Lower leg skin (tissue), 4 donors: Measurements from ENCODE around the gene ZNF532. TPM values are rescaled to one million over a fixed set of nuclear protein-coding genes. Genes with fewer than 3 reads are reported as not detected.

Experiments used
- DNase-seq, 2 donors: peaks; one replicate each; pipeline ENCODE4 v3.0.0-alpha.2; 2019; ENCODE audit warnings: low spot score in 2 of 2
- H3K4me3 ChIP-seq: fragments of 200-600 bp; sonication (generic); 2 replicates; pipeline ENCODE4 v1.5.1; 2017; ENCODE audit warnings: mild to moderate bottlenecking, low read depth; ENCODE audit not compliant: poor library complexity, severe bottlenecking
- POLR2A ChIP-seq, 2 donors: fragments of 450-650 bp; IDR thresholded peaks; one replicate each; pipeline ENCODE4 v1.6.1; 2016 to 2017; ENCODE audit warnings: antibody characterized with exemption in 2 of 2, mild to moderate bottlenecking in 1 of 2, moderate library complexity in 1 of 2
- WGBS, 2 donors: methylation state at CpG; one replicate each; pipeline ENCODE4 v1.1.5; 2018; 5-methylcytosine and 5-hydroxymethylcytosine counted together
- intact Hi-C: fragments of 100-400 bp; cut with DNase I; formaldehyde crosslinking; loops from one replicate; pipeline ENCODE4 v1.15.0; 2023; ENCODE audit warnings: low total_unique reads
- total RNA-seq, 4 donors: library from RNA; depleted of rRNA; stranded (reverse); fragments of >200 nt; gene quantifications; one replicate each; pipeline ENCODE4 v1.1.0, GENCODE V29; 2016
- TF ChIP-seq, protein P1 (sequence below), 3 donors: fragments of 450-650 bp; IDR thresholded peaks; one replicate each; pipeline ENCODE4 v1.5.1; 2016; ENCODE audit warnings: antibody characterized with exemption in 3 of 3, mild to moderate bottlenecking in 3 of 3, moderate library complexity in 2 of 3

ZNF532 gene
- total RNA-seq, 4 donors from 2014 or later: 11.1 to 40.1 (median 29.8) TPM

DNA sequence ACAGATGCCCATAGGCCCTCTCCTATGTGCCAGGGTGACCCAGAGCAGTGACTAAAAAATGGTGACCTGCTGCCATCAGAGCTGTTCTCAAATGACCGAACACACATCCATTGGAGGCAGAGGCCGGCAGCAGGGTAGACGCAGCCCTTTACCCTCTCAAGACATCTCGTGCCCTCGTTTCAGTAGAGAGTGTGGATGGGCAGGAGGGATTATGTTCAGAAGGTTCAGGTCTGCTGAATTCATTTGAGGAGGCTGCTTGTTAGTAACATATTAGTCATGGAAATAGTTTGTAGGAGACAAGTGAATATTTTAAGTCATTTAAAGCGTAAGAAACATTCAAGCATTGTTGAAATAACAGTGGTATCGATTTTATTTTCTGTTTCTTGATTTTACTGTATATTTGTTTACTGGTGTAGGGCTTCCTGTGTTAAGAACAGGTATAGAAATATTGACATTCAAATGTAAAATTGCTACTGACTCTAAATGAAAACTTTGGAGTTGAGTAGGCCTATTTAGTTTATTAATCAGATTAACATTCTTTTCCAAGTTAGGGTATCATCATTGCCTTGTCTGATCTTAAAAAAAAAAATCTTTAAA is 82.6 kb downstream of the ZNF532 start:
- no peak for DNase-seq
- no peak overlapping the region for H3K4me3 ChIP-seq
- WGBS, 2 donors: 94 to 96% methylated on average over 7 of the region's 7 CpGs
- TF ChIP-seq, protein P1, sequence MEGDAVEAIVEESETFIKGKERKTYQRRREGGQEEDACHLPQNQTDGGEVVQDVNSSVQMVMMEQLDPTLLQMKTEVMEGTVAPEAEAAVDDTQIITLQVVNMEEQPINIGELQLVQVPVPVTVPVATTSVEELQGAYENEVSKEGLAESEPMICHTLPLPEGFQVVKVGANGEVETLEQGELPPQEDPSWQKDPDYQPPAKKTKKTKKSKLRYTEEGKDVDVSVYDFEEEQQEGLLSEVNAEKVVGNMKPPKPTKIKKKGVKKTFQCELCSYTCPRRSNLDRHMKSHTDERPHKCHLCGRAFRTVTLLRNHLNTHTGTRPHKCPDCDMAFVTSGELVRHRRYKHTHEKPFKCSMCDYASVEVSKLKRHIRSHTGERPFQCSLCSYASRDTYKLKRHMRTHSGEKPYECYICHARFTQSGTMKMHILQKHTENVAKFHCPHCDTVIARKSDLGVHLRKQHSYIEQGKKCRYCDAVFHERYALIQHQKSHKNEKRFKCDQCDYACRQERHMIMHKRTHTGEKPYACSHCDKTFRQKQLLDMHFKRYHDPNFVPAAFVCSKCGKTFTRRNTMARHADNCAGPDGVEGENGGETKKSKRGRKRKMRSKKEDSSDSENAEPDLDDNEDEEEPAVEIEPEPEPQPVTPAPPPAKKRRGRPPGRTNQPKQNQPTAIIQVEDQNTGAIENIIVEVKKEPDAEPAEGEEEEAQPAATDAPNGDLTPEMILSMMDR (IDR thresholded peaks at IDR 0.05): no peak
- no peak for TF ChIP-seq POLR2A (IDR thresholded peaks at IDR 0.05)
- intact Hi-C loops: no loop called here

DNA sequence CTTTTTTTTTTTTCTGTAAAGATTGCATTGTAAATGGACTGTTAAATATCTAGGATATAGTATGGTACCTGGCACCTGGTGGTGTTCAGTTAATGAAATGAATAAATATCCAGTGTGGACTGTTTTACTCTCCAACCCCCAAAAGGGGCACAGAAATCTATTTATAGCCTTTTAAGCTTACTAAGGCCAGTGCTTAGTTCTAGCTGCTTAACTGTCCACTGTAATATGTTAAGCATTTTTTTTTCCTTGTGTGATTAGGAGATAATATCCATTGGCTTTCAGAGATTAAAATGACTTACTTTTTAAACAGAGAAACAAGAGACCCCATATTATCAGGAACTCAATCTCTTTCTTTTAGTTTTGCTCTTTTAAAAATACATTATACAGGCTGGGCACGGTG is 84.4 kb downstream of the ZNF532 start:
- intact Hi-C loops: no loop called here
- no peak overlapping the region for H3K4me3 ChIP-seq
- no peak for DNase-seq
- WGBS, 2 donors: 97 to 100% methylated on average over 1 of the region's 1 CpG
- TF ChIP-seq POLR2A (IDR thresholded peaks at IDR 0.05): no peak
- TF ChIP-seq, protein P1 (IDR thresholded peaks at IDR 0.05): no peak

DNA sequence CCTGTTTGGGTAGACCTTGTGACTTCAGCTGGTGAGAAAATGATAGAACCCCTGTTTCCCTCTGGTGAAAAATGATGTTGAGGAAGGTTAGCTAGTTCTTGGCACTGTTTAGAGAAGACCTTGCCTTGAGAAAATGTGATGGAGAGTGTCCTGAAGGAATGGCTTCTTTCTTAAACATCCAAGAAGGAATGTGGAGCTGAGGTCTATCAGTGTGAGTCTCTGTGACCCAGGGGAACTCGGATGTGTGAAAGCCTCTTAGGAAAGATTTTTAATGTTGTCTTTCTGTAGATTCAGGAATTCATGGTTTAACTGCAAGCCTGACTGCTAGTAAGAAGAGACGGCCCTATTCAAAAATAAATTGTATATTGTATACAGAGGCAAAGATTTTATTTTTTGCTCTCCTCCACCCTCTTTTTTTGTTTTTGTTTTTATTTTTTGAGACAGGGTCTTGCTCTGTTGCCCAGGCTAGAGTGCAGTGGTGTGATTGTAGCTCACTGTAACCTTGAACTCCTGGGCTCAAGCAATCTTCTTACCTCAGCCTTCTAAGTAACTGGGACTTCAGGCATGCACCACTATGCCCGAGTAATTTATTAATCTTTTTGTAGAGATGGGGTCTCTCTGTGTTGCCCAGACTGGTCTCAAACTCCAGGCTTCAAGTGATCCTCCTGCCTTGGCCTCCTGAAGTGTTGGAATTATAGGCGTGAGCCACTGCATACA is 87.5 kb downstream of the ZNF532 start:
- 93 to 95% methylated on average over 4 of the region's 4 CpGs for WGBS, 2 donors
- no peak for DNase-seq
- H3K4me3 ChIP-seq: no peak overlapping the region
- intact Hi-C loops: no loop called here
- TF ChIP-seq, protein P1 (IDR thresholded peaks at IDR 0.05): no peak
- TF ChIP-seq POLR2A (IDR thresholded peaks at IDR 0.05): no peak

DNA sequence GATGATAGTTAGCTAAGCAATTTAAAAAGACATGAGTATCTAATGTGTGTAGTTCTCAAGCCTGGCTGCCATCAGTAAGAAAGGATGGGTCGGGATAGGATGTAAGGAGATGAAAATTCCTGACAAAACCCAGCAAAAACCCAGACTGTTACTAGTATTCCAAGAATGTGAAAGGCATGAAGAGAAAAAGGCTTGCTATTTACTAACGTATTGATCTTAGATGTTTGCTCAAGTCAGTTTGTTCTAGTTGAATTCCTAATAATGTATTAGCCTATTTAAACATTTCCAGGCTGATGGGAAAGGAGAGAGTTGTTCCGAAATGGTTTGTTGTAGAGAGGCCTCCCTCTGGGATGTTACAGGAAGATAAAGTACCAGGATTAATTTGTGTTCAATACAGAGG is 88.2 kb downstream of the ZNF532 start:
- TF ChIP-seq, protein P1 (IDR thresholded peaks at IDR 0.05): no peak
- no peak for TF ChIP-seq POLR2A (IDR thresholded peaks at IDR 0.05)
- WGBS, 2 donors: 79 to 84% methylated on average over 3 of the region's 3 CpGs
- DNase-seq: no peak
- intact Hi-C loops: no loop called here
- H3K4me3 ChIP-seq: no peak overlapping the region

DNA sequence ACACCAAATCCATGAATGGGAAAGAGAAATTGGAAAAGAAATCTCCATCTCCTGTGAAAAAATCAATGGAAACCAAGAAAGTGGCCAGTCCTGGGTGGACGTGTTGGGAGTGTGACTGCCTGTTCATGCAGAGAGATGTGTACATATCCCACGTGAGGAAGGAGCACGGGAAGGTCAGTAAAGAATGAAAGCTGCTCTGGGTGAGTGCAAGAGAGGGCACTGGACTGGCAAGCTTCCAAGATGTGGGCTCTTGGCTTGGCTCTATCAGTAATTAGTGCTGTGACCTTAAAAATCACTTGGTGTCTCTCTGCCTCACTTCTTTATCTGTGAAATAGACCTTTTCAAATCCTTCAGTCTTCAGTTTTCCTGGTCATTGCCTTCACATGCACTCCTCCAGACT is 89.0 kb downstream of the ZNF532 start:
- DNase-seq: no peak
- no peak overlapping the region for H3K4me3 ChIP-seq
- intact Hi-C loops: no loop called here
- TF ChIP-seq, protein P1 (IDR thresholded peaks at IDR 0.05): no peak
- TF ChIP-seq POLR2A (IDR thresholded peaks at IDR 0.05): no peak
- WGBS, 2 donors: 61 to 72% methylated on average over 3 of the region's 3 CpGs
